Coronary artery (tissue), 2 donors: ENCODE measurements around the gene SELENOO.
"Not testable (repeated sequence)": the region's sequence is repeated elsewhere in the genome, so short reads cannot be mapped to it uniquely, and the experiment has no call there.

Experiments used
- DNase-seq: peaks from one replicate; pipeline ENCODE4 v3.0.0-alpha.2; 2017; ENCODE audit warnings: low spot score
- H3K27ac ChIP-seq, 2 donors: fragments of 200-600 bp; sonication (generic); one replicate each; pipeline ENCODE4 v1.5.1; 2016 to 2019
- H3K4me3 ChIP-seq: fragments of 200-600 bp; sonication (generic); 2 replicates; pipeline ENCODE4 v1.5.1; 2016; ENCODE audit warnings: mild to moderate bottlenecking, moderate library complexity
- CTCF ChIP-seq: fragments of 200-600 bp; sonication (generic); IDR thresholded peaks from one replicate; pipeline ENCODE4 v1.5.1; 2019; ENCODE audit warnings: antibody characterized with exemption

SELENOO gene

GRCh38 chr22:50160947-50161346 is 39.9 kb upstream of the SELENOO start:
- no peak overlapping the region for H3K27ac ChIP-seq
- TF ChIP-seq CTCF: no peak
- H3K4me3 ChIP-seq: no peak overlapping the region
- DNase-seq: no peak

- no peak for TF ChIP-seq CTCF
- DNase-seq: peak; percentile 67
Observed at GRCh38 chr22:50161508-50162390, 39.1 kb upstream of the SELENOO start.

GRCh38 chr22:50162391-50162956 is 38.3 kb upstream of the SELENOO start:
- Histone ChIP-seq H3K27ac (no peak overlapping the region), H3K4me3 (no peak overlapping the region)
- DNase-seq: no peak
- no peak for TF ChIP-seq CTCF

More at GRCh38 chr22:50161508-50162390, 39.1 kb upstream of the SELENOO start:
- Histone ChIP-seq H3K4me3 (no peak overlapping the region), H3K27ac (no peak overlapping the region)

GRCh38 chr22:50165436-50166123 is 35.2 kb upstream of the SELENOO start:
- no peak for DNase-seq
- Histone ChIP-seq H3K27ac (no peak overlapping the region), H3K4me3 (no peak overlapping the region)
- no peak for TF ChIP-seq CTCF

- no peak for DNase-seq
- H3K4me3 ChIP-seq: no peak overlapping the region
- H3K27ac ChIP-seq: no peak overlapping the region
- no peak for TF ChIP-seq CTCF
Observed at GRCh38 chr22:50167689-50168489, 32.9 kb upstream of the SELENOO start.

GRCh38 chr22:50168490-50169180 is 32.2 kb upstream of the SELENOO start:
- not testable (repeated sequence) for H3K4me3 ChIP-seq, H3K27ac ChIP-seq, DNase-seq
